Measurements from ENCODE around the gene ITIH5.

GRCh38 chr10:7542189-7542914 lies 124.4 kb downstream of the ITIH5 start:
- no peak for TF ChIP-seq CTCF (conservative IDR thresholded peaks at IDR 0.05; ENCODE audit: low read length)
- no peak for TF ChIP-seq EZH2phosphoT487 (IDR thresholded peaks at IDR 0.05; ENCODE audit: borderline replicate concordance)
